OCI-LY7 (cell line): Measurements from ENCODE around the gene KCNK5. TPM values are rescaled to one million over a fixed set of nuclear protein-coding genes. Genes with fewer than 3 reads are reported as not detected.

Experiments used
- BruUV-seq: library from RNA; stranded (reverse); fragments of 400-500 nt; replicated peaks from 2 replicates; lab custom pipeline; 2021; lab: Mats Ljungman, UMichigan
- CTCF ChIA-PET: fragments of 300-600 bp; sonication (Branson Sonifier 250); formaldehyde crosslinking; loops from one replicate; lab custom pipeline; 2022; ENCODE audit warnings: antibody characterized with exemption; ENCODE audit not compliant: unreplicated experiment; lab: Charles Lee
- POLR2A ChIA-PET: fragments of 300-600 bp; sonication (Branson Sonifier 250); formaldehyde crosslinking; loops from one replicate; lab custom pipeline; 2022; ENCODE audit warnings: antibody characterized with exemption; lab: Charles Lee
- DNase-seq: peaks from one replicate; pipeline ENCODE4 v3.0.0-alpha.2; 2015; ENCODE audit warnings: low spot score
- H2AFZ ChIP-seq: fragments of 200-600 bp; sonication (generic), shearing (Covaris generic); 2 replicates; pipeline ENCODE4 v1.6.1; 2014; ENCODE audit warnings: mild to moderate bottlenecking, antibody characterized with exemption, low read length, moderate library complexity
- H3K27ac ChIP-seq: fragments of 200-600 bp; sonication (generic); 2 replicates; pipeline ENCODE4 v1.5.1; 2014; ENCODE audit warnings: mixed run types, low read depth, mild to moderate bottlenecking, moderate library complexity, low read length, inconsistent platforms; ENCODE audit not compliant: poor library complexity, severe bottlenecking
- H3K36me3 ChIP-seq: fragments of 200-600 bp; sonication (generic); 2 replicates; pipeline ENCODE4 v1.6.1; 2014; ENCODE audit warnings: mild to moderate bottlenecking, antibody characterized with exemption, low read length, moderate library complexity, mixed read lengths; ENCODE audit not compliant: insufficient read depth
- H3K4me1 ChIP-seq: fragments of 200-600 bp; sonication (generic); 2 replicates; pipeline ENCODE4 v1.5.1; 2014; ENCODE audit warnings: mild to moderate bottlenecking, low read length; ENCODE audit not compliant: insufficient read depth, poor library complexity, severe bottlenecking
- H3K4me2 ChIP-seq: fragments of 200-600 bp; sonication (generic); 2 replicates; pipeline ENCODE4 v1.6.1; 2014; ENCODE audit warnings: mild to moderate bottlenecking, low read length
- H3K4me3 ChIP-seq: fragments of 200-600 bp; sonication (generic); 2 replicates; pipeline ENCODE4 v1.5.1; 2014; ENCODE audit warnings: mild to moderate bottlenecking, low read depth, low read length; ENCODE audit not compliant: poor library complexity, severe bottlenecking
- H3K79me2 ChIP-seq: fragments of 200-600 bp; sonication (generic); 2 replicates; pipeline ENCODE4 v1.6.1; 2016; ENCODE audit warnings: low read depth, mild to moderate bottlenecking, low read length, moderate library complexity, mixed read lengths; ENCODE audit not compliant: insufficient read depth
- H3K9me2 ChIP-seq: fragments of 200-600 bp; sonication (generic); 2 replicates; pipeline ENCODE4 v1.6.1; 2016; ENCODE audit warnings: mild to moderate bottlenecking, low read length, mixed read lengths; ENCODE audit not compliant: insufficient read depth
- H3K9me3 ChIP-seq: fragments of 200-600 bp; sonication (generic); 2 replicates; pipeline ENCODE4 v1.6.1; 2014; ENCODE audit warnings: mild to moderate bottlenecking, mixed run types, low read length, mixed read lengths
- H4K20me1 ChIP-seq: fragments of 200-600 bp; sonication (generic); 2 replicates; pipeline ENCODE4 v1.6.1; 2014; ENCODE audit warnings: mild to moderate bottlenecking, antibody characterized with exemption, low read length, moderate library complexity, mixed read lengths; ENCODE audit not compliant: insufficient read depth
- EZH2phosphoT487 ChIP-seq: fragments of 200-600 bp; sonication (generic); IDR thresholded peaks from 2 replicates; pipeline ENCODE4 v1.6.1; 2018; ENCODE audit warnings: low read depth, borderline replicate concordance, mild to moderate bottlenecking, mixed run types, antibody characterized with exemption, low read length, moderate library complexity, mixed read lengths
- intact Hi-C: fragments of 100-400 bp; cut with micrococcal nuclease; formaldehyde crosslinking; loops from one replicate; pipeline ENCODE4 v1.10.0; 2022; ENCODE audit not compliant: unreplicated experiment
- total RNA-seq, 2 experiments: library from RNA; depleted of rRNA in 1 of 2; stranded (reverse); fragments of >200 nt in 1 of 2; shearing (Covaris generic) in 1 of 2; gene quantifications; 2 replicates each; pipeline ENCODE4 v1.2.3, GENCODE V29; 2014 to 2022
- TF ChIP-seq, protein P1 (sequence below): fragments of 200-600 bp; sonication (generic); conservative IDR thresholded peaks from 2 replicates; pipeline ENCODE4 v1.5.1; 2014; ENCODE audit warnings: mild to moderate bottlenecking, antibody characterized with exemption, low read length, moderate library complexity, mixed read lengths

The KCNK5 gene
- total RNA-seq, 2 experiments from 2014 or later, result not detected

DNA sequence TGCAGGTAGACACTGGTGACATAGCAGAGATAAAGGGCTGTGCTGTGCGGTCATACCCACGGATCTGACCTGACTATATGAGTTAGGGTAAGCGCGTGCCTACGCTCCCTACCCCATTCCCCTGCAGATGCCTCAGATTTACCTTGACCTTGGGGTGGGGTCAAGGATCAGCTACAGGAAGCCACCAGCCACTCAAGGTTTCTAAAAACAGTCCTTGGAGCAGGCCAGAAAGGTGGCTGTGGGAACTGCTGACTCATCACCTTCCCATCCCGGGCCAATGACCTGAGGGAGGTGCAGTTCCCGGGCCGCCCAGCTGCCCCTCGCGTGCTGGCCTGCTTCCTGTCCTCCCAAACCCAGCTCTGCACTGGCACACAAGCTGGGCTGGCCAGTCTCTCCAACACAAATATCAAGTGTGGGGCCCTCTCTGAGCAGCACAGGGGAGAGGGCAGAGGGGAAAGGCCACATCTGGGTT is 23.0 kb downstream of the KCNK5 start:
- Histone ChIP-seq H3K79me2 (no peaks in the 10 kb centered on the region), H3K4me2 (no peak overlapping the region), H3K36me3 (no peaks in the 10 kb centered on the region), H3K9me2 (no peaks in the 10 kb centered on the region), H2AFZ (no peak overlapping the region), H3K4me1 (no peaks in the 10 kb centered on the region), H4K20me1 (no peaks in the 10 kb centered on the region), H3K9me3 (no peaks in the 10 kb centered on the region), H3K27ac (no peak overlapping the region), H3K4me3 (no peak overlapping the region)
- CTCF ChIA-PET, result no interaction called here
- no peak for DNase-seq
- POLR2A ChIA-PET, result no interaction called here
- intact Hi-C loops, result no loop called here
- no TSS peak for BruUV-seq
- no peak for TF ChIP-seq EZH2phosphoT487
- TF ChIP-seq, protein P1, sequence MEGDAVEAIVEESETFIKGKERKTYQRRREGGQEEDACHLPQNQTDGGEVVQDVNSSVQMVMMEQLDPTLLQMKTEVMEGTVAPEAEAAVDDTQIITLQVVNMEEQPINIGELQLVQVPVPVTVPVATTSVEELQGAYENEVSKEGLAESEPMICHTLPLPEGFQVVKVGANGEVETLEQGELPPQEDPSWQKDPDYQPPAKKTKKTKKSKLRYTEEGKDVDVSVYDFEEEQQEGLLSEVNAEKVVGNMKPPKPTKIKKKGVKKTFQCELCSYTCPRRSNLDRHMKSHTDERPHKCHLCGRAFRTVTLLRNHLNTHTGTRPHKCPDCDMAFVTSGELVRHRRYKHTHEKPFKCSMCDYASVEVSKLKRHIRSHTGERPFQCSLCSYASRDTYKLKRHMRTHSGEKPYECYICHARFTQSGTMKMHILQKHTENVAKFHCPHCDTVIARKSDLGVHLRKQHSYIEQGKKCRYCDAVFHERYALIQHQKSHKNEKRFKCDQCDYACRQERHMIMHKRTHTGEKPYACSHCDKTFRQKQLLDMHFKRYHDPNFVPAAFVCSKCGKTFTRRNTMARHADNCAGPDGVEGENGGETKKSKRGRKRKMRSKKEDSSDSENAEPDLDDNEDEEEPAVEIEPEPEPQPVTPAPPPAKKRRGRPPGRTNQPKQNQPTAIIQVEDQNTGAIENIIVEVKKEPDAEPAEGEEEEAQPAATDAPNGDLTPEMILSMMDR, result no peak

DNA sequence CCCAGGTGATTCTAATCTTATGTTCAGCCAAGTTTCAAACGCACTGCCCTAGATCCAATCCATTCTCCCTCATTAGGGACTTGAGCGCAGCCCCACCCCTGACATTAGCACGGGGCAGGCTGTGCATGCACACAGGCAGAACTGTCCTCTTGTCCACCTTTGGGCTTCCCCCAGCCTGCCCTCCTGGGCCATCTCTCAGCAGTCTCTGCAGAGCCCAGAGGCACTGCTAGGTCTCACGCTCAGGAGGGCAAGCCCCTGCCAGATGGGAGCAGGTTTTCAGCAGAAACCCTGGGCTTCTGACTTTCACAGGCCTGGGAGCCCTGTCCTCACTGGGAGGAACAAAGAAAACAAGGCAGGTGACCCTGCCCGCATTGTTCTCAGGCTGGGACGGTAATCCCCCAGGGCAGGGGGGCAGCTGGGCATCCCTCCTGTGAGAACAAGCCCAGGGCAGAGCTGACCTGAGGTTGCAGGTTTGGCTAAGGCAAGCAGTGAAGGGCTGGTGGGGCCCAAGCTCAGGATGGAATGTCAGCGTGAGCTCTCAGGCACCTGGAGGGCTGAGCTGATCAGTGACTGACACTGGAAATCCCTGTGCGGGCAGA is 24.5 kb downstream of the KCNK5 start:
- intact Hi-C loops, result no loop called here
- BruUV-seq, result no TSS peak
- Histone ChIP-seq H3K79me2 (no peaks in the 10 kb centered on the region), H3K9me2 (no peaks in the 10 kb centered on the region), H3K9me3 (no peaks in the 10 kb centered on the region), H3K27ac (no peak overlapping the region), H3K4me1 (no peaks in the 10 kb centered on the region), H4K20me1 (no peaks in the 10 kb centered on the region), H3K36me3 (no peaks in the 10 kb centered on the region), H2AFZ (no peak overlapping the region), H3K4me2 (no peak overlapping the region), H3K4me3 (no peak overlapping the region)
- POLR2A ChIA-PET, result no interaction called here
- CTCF ChIA-PET, result no interaction called here
- DNase-seq, result no peak
- TF ChIP-seq EZH2phosphoT487, result no peak
- TF ChIP-seq, protein P1, result no peak

DNA sequence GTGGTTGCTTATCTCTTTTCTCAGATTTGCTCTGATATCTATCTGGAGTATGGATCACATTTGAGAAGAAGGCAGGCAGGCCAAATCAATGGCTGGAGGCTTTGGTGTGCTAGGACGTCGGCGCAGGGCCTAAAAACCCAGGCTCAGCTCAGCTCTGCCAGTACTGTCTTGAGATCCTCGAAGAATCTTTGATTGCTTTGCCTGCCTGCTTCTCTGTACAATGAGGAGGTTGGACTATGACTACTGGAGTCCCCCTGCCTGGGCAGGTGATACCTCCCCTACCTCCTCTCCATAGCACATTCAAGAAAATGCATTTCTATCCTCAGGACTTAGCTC is 25.1 kb downstream of the KCNK5 start:
- POLR2A ChIA-PET, result no interaction called here
- H3K27ac ChIP-seq, result no peak overlapping the region
- H3K36me3 ChIP-seq, result no peaks in the 10 kb centered on the region
- BruUV-seq, result no TSS peak
- H3K4me2 ChIP-seq, result no peak overlapping the region
- no peaks in the 10 kb centered on the region for H3K4me1 ChIP-seq
- H2AFZ ChIP-seq, result no peak overlapping the region
- TF ChIP-seq EZH2phosphoT487, result no peak
- TF ChIP-seq, protein P1, result no peak
- H3K9me3 ChIP-seq, result no peaks in the 10 kb centered on the region
- H3K79me2 ChIP-seq, result no peaks in the 10 kb centered on the region
- no peak for DNase-seq
- CTCF ChIA-PET, result no interaction called here
- H3K4me3 ChIP-seq, result no peak overlapping the region
- no peaks in the 10 kb centered on the region for H3K9me2 ChIP-seq
- H4K20me1 ChIP-seq, result no peaks in the 10 kb centered on the region
- intact Hi-C loops, result no loop called here
